ENCODE results near the gene DOC2B.

DNA sequence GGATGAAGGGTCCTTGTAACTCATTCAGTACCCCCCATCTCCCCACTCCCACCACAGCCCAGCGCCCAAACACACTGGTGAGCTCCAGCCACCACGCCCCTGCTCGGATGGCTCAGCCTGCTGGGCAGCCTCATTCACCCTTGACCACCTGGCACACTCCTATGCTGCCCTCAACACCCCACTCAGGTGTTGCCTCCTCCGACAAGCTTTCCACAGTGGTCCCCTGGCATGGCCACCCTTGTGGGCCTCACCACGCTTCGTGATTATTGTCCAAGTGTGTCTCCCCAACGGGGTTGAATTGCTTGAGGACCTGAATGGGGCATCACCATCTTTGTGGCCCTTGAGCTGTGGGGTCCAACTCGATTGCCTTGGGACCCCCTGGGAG lies 12.0 kb upstream of the DOC2B start:
- TF ChIP-seq, protein P1, sequence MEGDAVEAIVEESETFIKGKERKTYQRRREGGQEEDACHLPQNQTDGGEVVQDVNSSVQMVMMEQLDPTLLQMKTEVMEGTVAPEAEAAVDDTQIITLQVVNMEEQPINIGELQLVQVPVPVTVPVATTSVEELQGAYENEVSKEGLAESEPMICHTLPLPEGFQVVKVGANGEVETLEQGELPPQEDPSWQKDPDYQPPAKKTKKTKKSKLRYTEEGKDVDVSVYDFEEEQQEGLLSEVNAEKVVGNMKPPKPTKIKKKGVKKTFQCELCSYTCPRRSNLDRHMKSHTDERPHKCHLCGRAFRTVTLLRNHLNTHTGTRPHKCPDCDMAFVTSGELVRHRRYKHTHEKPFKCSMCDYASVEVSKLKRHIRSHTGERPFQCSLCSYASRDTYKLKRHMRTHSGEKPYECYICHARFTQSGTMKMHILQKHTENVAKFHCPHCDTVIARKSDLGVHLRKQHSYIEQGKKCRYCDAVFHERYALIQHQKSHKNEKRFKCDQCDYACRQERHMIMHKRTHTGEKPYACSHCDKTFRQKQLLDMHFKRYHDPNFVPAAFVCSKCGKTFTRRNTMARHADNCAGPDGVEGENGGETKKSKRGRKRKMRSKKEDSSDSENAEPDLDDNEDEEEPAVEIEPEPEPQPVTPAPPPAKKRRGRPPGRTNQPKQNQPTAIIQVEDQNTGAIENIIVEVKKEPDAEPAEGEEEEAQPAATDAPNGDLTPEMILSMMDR (IDR thresholded peaks at IDR 0.05; ENCODE audit: poor library complexity, severe bottlenecking), result no peak
- TF ChIP-seq EP300 (conservative IDR thresholded peaks at IDR 0.05; ENCODE audit: poor library complexity, severe bottlenecking) (no peak), EZH2 (IDR thresholded peaks at IDR 0.05; ENCODE audit: borderline replicate concordance, insufficient read depth, low read length, poor library complexity, severe bottlenecking) (no peak), POLR2AphosphoS5 (IDR thresholded peaks at IDR 0.05) (no peak), MXI1 (conservative IDR thresholded peaks at IDR 0.05; ENCODE audit: poor library complexity, severe bottlenecking) (no peak)
- TF ChIP-seq, protein P2, sequence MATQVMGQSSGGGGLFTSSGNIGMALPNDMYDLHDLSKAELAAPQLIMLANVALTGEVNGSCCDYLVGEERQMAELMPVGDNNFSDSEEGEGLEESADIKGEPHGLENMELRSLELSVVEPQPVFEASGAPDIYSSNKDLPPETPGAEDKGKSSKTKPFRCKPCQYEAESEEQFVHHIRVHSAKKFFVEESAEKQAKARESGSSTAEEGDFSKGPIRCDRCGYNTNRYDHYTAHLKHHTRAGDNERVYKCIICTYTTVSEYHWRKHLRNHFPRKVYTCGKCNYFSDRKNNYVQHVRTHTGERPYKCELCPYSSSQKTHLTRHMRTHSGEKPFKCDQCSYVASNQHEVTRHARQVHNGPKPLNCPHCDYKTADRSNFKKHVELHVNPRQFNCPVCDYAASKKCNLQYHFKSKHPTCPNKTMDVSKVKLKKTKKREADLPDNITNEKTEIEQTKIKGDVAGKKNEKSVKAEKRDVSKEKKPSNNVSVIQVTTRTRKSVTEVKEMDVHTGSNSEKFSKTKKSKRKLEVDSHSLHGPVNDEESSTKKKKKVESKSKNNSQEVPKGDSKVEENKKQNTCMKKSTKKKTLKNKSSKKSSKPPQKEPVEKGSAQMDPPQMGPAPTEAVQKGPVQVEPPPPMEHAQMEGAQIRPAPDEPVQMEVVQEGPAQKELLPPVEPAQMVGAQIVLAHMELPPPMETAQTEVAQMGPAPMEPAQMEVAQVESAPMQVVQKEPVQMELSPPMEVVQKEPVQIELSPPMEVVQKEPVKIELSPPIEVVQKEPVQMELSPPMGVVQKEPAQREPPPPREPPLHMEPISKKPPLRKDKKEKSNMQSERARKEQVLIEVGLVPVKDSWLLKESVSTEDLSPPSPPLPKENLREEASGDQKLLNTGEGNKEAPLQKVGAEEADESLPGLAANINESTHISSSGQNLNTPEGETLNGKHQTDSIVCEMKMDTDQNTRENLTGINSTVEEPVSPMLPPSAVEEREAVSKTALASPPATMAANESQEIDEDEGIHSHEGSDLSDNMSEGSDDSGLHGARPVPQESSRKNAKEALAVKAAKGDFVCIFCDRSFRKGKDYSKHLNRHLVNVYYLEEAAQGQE (IDR thresholded peaks at IDR 0.05; ENCODE audit: borderline replicate concordance), result no peak

Data from neural cell (in vitro differentiated cells).